HepG2 (cell line): ENCODE results near the gene DNAJC5. TPM values are rescaled to one million over a fixed set of nuclear protein-coding genes. Genes with fewer than 3 reads are reported as not detected.

ENCODE experiments used
- AGO1 ChIP-seq: fragments of 200-400 bp; formaldehyde crosslinking; IDR thresholded peaks from 2 replicates; pipeline ENCODE4 v1.6.1; 2017; ENCODE audit warnings: mild to moderate bottlenecking, low read depth, low read length, moderate library complexity; ENCODE audit not compliant: poor library complexity, severe bottlenecking
- ARNT ChIP-seq: fragments of 450-650 bp; IDR thresholded peaks from 2 replicates; pipeline ENCODE4 v1.6.1; 2017
- CREM ChIP-seq, 2 experiments: sonication (generic) in 1 of 2; formaldehyde crosslinking in 1 of 2; IDR thresholded peaks; 2 replicates each; pipeline versions ENCODE4 v1.4.0 to v1.6.1; 2016 to 2020; ENCODE audit warnings: antibody characterized with exemption in 1 of 2, mild to moderate bottlenecking in 1 of 2, missing genetic modification reagents in 1 of 2
- MEF2D ChIP-seq: sonication (generic); formaldehyde crosslinking; IDR thresholded peaks from 2 replicates; pipeline ENCODE4 v1.5.1; 2020; ENCODE audit warnings: mild to moderate bottlenecking, missing genetic modification reagents
- NFRKB ChIP-seq: fragments of 450-650 bp; IDR thresholded peaks from 2 replicates; pipeline ENCODE4 v1.6.1; 2017
- PITX1 ChIP-seq: sonication (generic); formaldehyde crosslinking; IDR thresholded peaks from 2 replicates; pipeline ENCODE4 v1.5.1; 2020; ENCODE audit warnings: mild to moderate bottlenecking, missing genetic modification reagents
- RAD21 ChIP-seq: fragments of 450-650 bp; formaldehyde crosslinking; IDR thresholded peaks from 2 replicates; pipeline ENCODE4 v1.5.0; 2020; ENCODE audit warnings: mild to moderate bottlenecking
- STAT6 ChIP-seq: sonication (generic); formaldehyde crosslinking; IDR thresholded peaks from 2 replicates; pipeline ENCODE4 v1.4.0; 2020; ENCODE audit warnings: missing genetic modification reagents, mild to moderate bottlenecking, borderline replicate concordance
- TEAD2 ChIP-seq: sonication (generic); formaldehyde crosslinking; IDR thresholded peaks from 2 replicates; pipeline ENCODE4 v1.9.0; 2021; ENCODE audit warnings: missing genetic modification reagents
- ZNF503 ChIP-seq: sonication (generic); formaldehyde crosslinking; IDR thresholded peaks from 2 replicates; pipeline ENCODE4 v1.4.0; 2020; ENCODE audit warnings: missing genetic modification reagents
- ZNF512B ChIP-seq: sonication (generic); formaldehyde crosslinking; IDR thresholded peaks from 2 replicates; pipeline ENCODE4 v1.5.1; 2020; ENCODE audit warnings: missing genetic modification reagents, mild to moderate bottlenecking, borderline replicate concordance
- ZNF687 ChIP-seq: sonication (generic); formaldehyde crosslinking; IDR thresholded peaks from 2 replicates; pipeline ENCODE4 v1.5.1; 2020; ENCODE audit warnings: mild to moderate bottlenecking, missing genetic modification reagents, moderate library complexity
- ZNF75D ChIP-seq: sonication (generic); formaldehyde crosslinking; IDR thresholded peaks from 2 replicates; pipeline ENCODE4 v1.8.1; 2023; ENCODE audit warnings: missing genetic modification reagents, mild to moderate bottlenecking, borderline replicate concordance
- ZNF784 ChIP-seq: sonication (generic); formaldehyde crosslinking; IDR thresholded peaks from 2 replicates; pipeline ENCODE4 v1.5.1; 2020; ENCODE audit warnings: missing genetic modification reagents, mild to moderate bottlenecking, borderline replicate concordance
- polyA plus RNA-seq, 8 experiments: library from polyadenylated mRNA; depleted of rRNA in 3 of 8; stranded (reverse) in 7 of 8; unstranded in 1 of 8; fragments of >200 nt; fragmentation: Illumina TruSeq in 4 of 8; extraction: Trizol in 4 of 8; gene quantifications; 2 replicates each; pipeline versions ENCODE4 v1.2.1 to v1.2.3, GENCODE V29; 2011 to 2016; ENCODE audit warnings: low read depth in 4 of 8, missing spikeins in 1 of 8, mixed read lengths in 1 of 8; ENCODE audit not compliant: insufficient read depth in 1 of 8
- total RNA-seq, 5 experiments: library from RNA; depleted of rRNA; stranded (reverse); fragments of >200 nt; fragmentation: Illumina TruSeq; extraction: Trizol; gene quantifications; 2 replicates each; pipeline ENCODE4 v1.2.3, GENCODE V29; 2016; ENCODE audit warnings: low read depth in 1 of 5
- TF ChIP-seq, protein P1 (sequence below): sonication (generic); formaldehyde crosslinking; IDR thresholded peaks from 2 replicates; pipeline ENCODE4 v1.5.0; 2020; ENCODE audit warnings: missing genetic modification reagents

The DNAJC5 gene
- total and polyA plus RNA-seq, 2 of the 13 experiments (the other 11 are each of a cell fraction or from before 2014, with no cell fraction given) = 42.8 to 64.5 TPM

DNA sequence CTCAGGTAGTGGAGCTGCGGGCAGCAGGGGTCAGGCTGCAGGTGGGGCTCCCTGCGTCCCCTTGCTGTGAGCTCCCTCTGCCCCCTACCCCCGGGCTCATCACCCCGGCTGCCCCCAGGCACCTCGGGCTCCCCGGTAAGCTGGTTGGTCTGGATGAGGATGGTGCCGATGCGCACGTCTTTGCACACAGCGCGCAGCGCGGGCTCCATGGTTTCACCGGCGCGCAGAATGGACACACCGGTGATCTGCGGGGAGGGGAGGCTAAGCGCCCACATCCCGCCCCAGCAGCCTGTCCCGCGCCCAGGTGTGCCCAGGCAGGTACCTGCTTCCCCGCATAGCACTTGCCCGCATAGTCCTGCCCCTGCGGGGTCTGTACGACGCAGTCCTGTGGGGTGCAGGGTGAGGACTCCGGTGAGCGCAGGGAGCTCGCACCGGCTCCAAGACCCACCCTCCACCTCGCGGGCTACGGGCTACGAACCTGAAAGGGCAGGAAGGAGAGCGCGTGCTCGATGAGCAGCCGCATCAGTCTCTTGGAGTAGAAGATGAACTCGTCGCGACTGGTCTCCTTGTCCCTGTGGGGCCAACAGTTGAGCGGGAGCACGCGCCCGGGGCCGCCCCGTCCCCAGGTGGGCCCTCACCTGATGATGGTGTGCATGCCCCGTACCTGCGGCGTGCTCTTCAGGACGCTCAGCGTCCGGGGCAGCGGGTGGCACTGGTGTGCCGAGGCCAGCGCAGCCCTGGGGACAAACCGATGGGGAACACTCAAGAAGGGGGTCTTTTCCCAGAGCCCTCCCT is 45.7 kb downstream of the DNAJC5 start (continued):
- TF ChIP-seq ZNF512B = no peak
- TF ChIP-seq CREM (IDR thresholded peaks at IDR 0.05) = no peak
- TF ChIP-seq CREM (CRISPR knock-in tag; IDR thresholded peaks at IDR 0.05) = no peak
- TF ChIP-seq, protein P1, sequence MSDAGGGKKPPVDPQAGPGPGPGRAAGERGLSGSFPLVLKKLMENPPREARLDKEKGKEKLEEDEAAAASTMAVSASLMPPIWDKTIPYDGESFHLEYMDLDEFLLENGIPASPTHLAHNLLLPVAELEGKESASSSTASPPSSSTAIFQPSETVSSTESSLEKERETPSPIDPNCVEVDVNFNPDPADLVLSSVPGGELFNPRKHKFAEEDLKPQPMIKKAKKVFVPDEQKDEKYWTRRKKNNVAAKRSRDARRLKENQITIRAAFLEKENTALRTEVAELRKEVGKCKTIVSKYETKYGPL (CRISPR knock-in tag) = no peak
- no peak for TF ChIP-seq PITX1
- peak; percentile 58 for TF ChIP-seq AGO1
- TF ChIP-seq NFRKB = no peak
- TF ChIP-seq MEF2D (CRISPR knock-in tag) = no peak
- no peak for TF ChIP-seq STAT6 (CRISPR knock-in tag)
- no peak for TF ChIP-seq ZNF784 (CRISPR knock-in tag)
- TF ChIP-seq ZNF687 (CRISPR knock-in tag) = peak; percentile 10; the same call in 1 of the 2 replicates
- no peak for TF ChIP-seq ZNF75D (CRISPR knock-in tag)
- TF ChIP-seq TEAD2 (CRISPR knock-in tag) = no peak
- TF ChIP-seq RAD21 (CRISPR knock-in tag) = no peak
- no peak for TF ChIP-seq ARNT
- TF ChIP-seq ZNF503 (CRISPR knock-in tag) = no peak
